Measurements from ENCODE around the gene GRIN2A. TPM values are rescaled to one million over a fixed set of nuclear protein-coding genes. Genes with fewer than 3 reads are reported as not detected.

GRIN2A gene
- total RNA-seq, 2 experiments from 2014 or later: not detected

GRCh38 chr16:9941245-9941644 is 241.0 kb downstream of the GRIN2A start:
- H3K4me1 Mint-ChIP-seq (ENCODE audit: low read depth): no peaks in the 10 kb centered on the region
- no peaks in the 10 kb centered on the region for H3K27me3 Mint-ChIP-seq
- H3K27ac Mint-ChIP-seq: no peak overlapping the region
- DNase-seq (no peak), ATAC-seq (no peak)
- intact Hi-C loops (cut with micrococcal nuclease): no loop called here
- H3K36me3 Mint-ChIP-seq (ENCODE audit: low read depth): no peaks in the 10 kb centered on the region
- ChIA-PET CTCF (no interaction called here), POLR2A (no interaction called here)
- H3K4me3 Mint-ChIP-seq: no peak overlapping the region
- TF ChIP-seq, protein P1, sequence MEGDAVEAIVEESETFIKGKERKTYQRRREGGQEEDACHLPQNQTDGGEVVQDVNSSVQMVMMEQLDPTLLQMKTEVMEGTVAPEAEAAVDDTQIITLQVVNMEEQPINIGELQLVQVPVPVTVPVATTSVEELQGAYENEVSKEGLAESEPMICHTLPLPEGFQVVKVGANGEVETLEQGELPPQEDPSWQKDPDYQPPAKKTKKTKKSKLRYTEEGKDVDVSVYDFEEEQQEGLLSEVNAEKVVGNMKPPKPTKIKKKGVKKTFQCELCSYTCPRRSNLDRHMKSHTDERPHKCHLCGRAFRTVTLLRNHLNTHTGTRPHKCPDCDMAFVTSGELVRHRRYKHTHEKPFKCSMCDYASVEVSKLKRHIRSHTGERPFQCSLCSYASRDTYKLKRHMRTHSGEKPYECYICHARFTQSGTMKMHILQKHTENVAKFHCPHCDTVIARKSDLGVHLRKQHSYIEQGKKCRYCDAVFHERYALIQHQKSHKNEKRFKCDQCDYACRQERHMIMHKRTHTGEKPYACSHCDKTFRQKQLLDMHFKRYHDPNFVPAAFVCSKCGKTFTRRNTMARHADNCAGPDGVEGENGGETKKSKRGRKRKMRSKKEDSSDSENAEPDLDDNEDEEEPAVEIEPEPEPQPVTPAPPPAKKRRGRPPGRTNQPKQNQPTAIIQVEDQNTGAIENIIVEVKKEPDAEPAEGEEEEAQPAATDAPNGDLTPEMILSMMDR (IDR thresholded peaks at IDR 0.05): no peak
- H3K9me3 Mint-ChIP-seq: no peaks in the 10 kb centered on the region

- POLR2A ChIA-PET: no interaction called here
- Mint-ChIP-seq H3K36me3 (ENCODE audit: low read depth) (no peaks in the 10 kb centered on the region), H3K4me1 (ENCODE audit: low read depth) (no peaks in the 10 kb centered on the region), H3K9me3 (no peaks in the 10 kb centered on the region), H3K27ac (no peak overlapping the region), H3K27me3 (no peaks in the 10 kb centered on the region), H3K4me3 (no peak overlapping the region)
- CTCF ChIA-PET: no interaction called here
- intact Hi-C loops (cut with micrococcal nuclease): no loop called here
- ATAC-seq: no peak
- DNase-seq: no peak
- TF ChIP-seq, protein P1 (IDR thresholded peaks at IDR 0.05): no peak
Observed at GRCh38 chr16:9934723-9935508, 247.3 kb downstream of the GRIN2A start.

- Mint-ChIP-seq H3K27ac (no peak overlapping the region), H3K9me3 (no peaks in the 10 kb centered on the region), H3K4me3 (no peak overlapping the region), H3K36me3 (ENCODE audit: low read depth) (no peaks in the 10 kb centered on the region), H3K27me3 (no peaks in the 10 kb centered on the region), H3K4me1 (ENCODE audit: low read depth) (no peaks in the 10 kb centered on the region)
- DNase-seq (no peak), ATAC-seq (no peak)
- intact Hi-C loops (cut with micrococcal nuclease): no loop called here
- ChIA-PET CTCF (no interaction called here), POLR2A (no interaction called here)
- TF ChIP-seq, protein P1 (IDR thresholded peaks at IDR 0.05): no peak
Observed at GRCh38 chr16:9932919-9933653, 249.1 kb downstream of the GRIN2A start.

DNA sequence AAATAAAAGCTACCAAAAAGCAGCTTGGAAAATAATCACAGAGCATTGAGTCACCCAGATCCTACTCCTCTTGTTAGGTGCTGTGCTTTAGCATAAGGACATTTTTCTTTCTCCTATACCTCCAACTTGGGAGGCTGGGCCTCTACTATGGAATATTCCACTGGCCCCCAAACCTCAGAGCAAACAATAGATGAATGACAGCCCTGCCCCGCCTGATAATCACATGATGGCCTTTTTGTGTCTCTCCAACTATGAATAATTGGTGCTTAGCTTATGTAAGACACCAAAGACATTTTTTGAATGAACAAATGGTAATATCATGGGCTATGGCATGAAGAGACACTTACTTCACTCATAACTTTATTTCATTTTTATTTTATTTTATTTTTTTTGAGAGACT is 250.2 kb downstream of the GRIN2A start:
- no peak for ATAC-seq
- intact Hi-C loops (cut with micrococcal nuclease): no loop called here
- no peaks in the 10 kb centered on the region for H3K9me3 Mint-ChIP-seq
- DNase-seq: no peak
- H3K36me3 Mint-ChIP-seq (ENCODE audit: low read depth): no peaks in the 10 kb centered on the region
- H3K4me3 Mint-ChIP-seq: no peak overlapping the region
- H3K4me1 Mint-ChIP-seq (ENCODE audit: low read depth): no peaks in the 10 kb centered on the region
- ChIA-PET CTCF (no interaction called here), POLR2A (no interaction called here)
- no peaks in the 10 kb centered on the region for H3K27me3 Mint-ChIP-seq
- TF ChIP-seq, protein P1 (IDR thresholded peaks at IDR 0.05): no peak
- no peak overlapping the region for H3K27ac Mint-ChIP-seq

GRCh38 chr16:9929836-9930235 is 252.4 kb downstream of the GRIN2A start:
- no peak overlapping the region for H3K4me3 Mint-ChIP-seq
- no peaks in the 10 kb centered on the region for H3K27me3 Mint-ChIP-seq
- ATAC-seq: no peak
- no peak overlapping the region for H3K27ac Mint-ChIP-seq
- DNase-seq: no peak
- TF ChIP-seq, protein P1 (IDR thresholded peaks at IDR 0.05): no peak
- no peaks in the 10 kb centered on the region for H3K9me3 Mint-ChIP-seq
- ChIA-PET CTCF (no interaction called here), POLR2A (no interaction called here)
- intact Hi-C loops (cut with micrococcal nuclease): no loop called here
- H3K36me3 Mint-ChIP-seq (ENCODE audit: low read depth): no peaks in the 10 kb centered on the region
- no peaks in the 10 kb centered on the region for H3K4me1 Mint-ChIP-seq (ENCODE audit: low read depth)

Data from activated CD8-positive, alpha-beta T cell treated with anti-CD3 and anti-CD28 coated beads for 36 hours (primary cell).